Neural crest cell (in vitro differentiated cells): ENCODE results near the gene ETV3L. TPM values are rescaled to one million over a fixed set of nuclear protein-coding genes. Genes with fewer than 3 reads are reported as not detected.

ENCODE experiments used
- DNase-seq: peaks from one replicate; pipeline ENCODE4 v3.0.0; 2021; ENCODE audit warnings: low read depth, mixed read lengths, low spot score
- H3K27ac Mint-ChIP-seq: one replicate; pipeline ENCODE4 v1.8.0; 2021; ENCODE audit warnings: mild to moderate bottlenecking, mixed read lengths; ENCODE audit not compliant: unreplicated experiment
- H3K27me3 Mint-ChIP-seq: 2 replicates; pipeline ENCODE4 v1.8.0; 2021; ENCODE audit warnings: low read depth, mild to moderate bottlenecking, mixed read lengths
- H3K36me3 Mint-ChIP-seq: 2 replicates; pipeline ENCODE4 v1.8.0; 2021; ENCODE audit warnings: low read depth, mild to moderate bottlenecking, mixed read lengths
- H3K4me1 Mint-ChIP-seq: 2 replicates; pipeline ENCODE4 v1.8.0; 2021; ENCODE audit warnings: mixed read lengths
- H3K4me3 Mint-ChIP-seq: one replicate; pipeline ENCODE4 v1.8.0; 2021; ENCODE audit warnings: mild to moderate bottlenecking, mixed read lengths
- H3K9me3 Mint-ChIP-seq: 2 replicates; pipeline ENCODE4 v1.8.0; 2021; ENCODE audit warnings: mixed read lengths
- CTCF ChIP-seq: fragments of 200-600 bp; sonication (generic); conservative IDR thresholded peaks from 2 replicates; pipeline ENCODE4 v1.5.0; 2021; ENCODE audit warnings: antibody characterized with exemption, mild to moderate bottlenecking
- total RNA-seq: library from RNA; stranded (reverse); gene quantifications from 2 replicates; pipeline ENCODE4 v1.2.1, GENCODE V29; 2021

The ETV3L gene
- total RNA-seq, 1 donor from 2014 or later: 0.19 TPM

- H3K27me3 Mint-ChIP-seq: no peaks in the 10 kb centered on the region
- no peak for TF ChIP-seq CTCF
- peaks cover 11% of the 10 kb centered on the region for H3K4me1 Mint-ChIP-seq
- H3K4me3 Mint-ChIP-seq: no peak overlapping the region
- H3K9me3 Mint-ChIP-seq: no peaks in the 10 kb centered on the region
- DNase-seq: no peak
- no peak overlapping the region for H3K27ac Mint-ChIP-seq
- no peaks in the 10 kb centered on the region for H3K36me3 Mint-ChIP-seq
These were observed 11.0 kb downstream of the ETV3L start for GRCh38 chr1:157088607-157089006.

GRCh38 chr1:157087030-157087429, 12.6 kb downstream of the ETV3L start:
- peak overlapping the region; percentile 86 for H3K27ac Mint-ChIP-seq
- H3K4me3 Mint-ChIP-seq: no peak overlapping the region

GRCh38 chr1:157086299-157086698, 13.3 kb downstream of the ETV3L start:
- Mint-ChIP-seq H3K4me1 (peaks cover 12% of the 10 kb centered on the region), H3K27ac (no peak overlapping the region), H3K4me3 (no peak overlapping the region), H3K27me3 (no peaks in the 10 kb centered on the region), H3K9me3 (no peaks in the 10 kb centered on the region), H3K36me3 (no peaks in the 10 kb centered on the region)
- no peak for TF ChIP-seq CTCF
- no peak for DNase-seq

More at GRCh38 chr1:157087030-157087429, 12.6 kb downstream of the ETV3L start:
- Mint-ChIP-seq H3K9me3 (no peaks in the 10 kb centered on the region), H3K27me3 (no peaks in the 10 kb centered on the region), H3K4me1 (peaks cover 9% of the 10 kb centered on the region), H3K36me3 (no peaks in the 10 kb centered on the region)
- TF ChIP-seq CTCF: no peak
- no peak for DNase-seq

GRCh38 chr1:157085421-157085820, 14.2 kb downstream of the ETV3L start:
- no peaks in the 10 kb centered on the region for H3K27me3 Mint-ChIP-seq
- no peaks in the 10 kb centered on the region for H3K36me3 Mint-ChIP-seq
- H3K9me3 Mint-ChIP-seq: no peaks in the 10 kb centered on the region
- peaks cover 8% of the 10 kb centered on the region for H3K4me1 Mint-ChIP-seq
- H3K27ac Mint-ChIP-seq: no peak overlapping the region
- TF ChIP-seq CTCF: no peak
- no peak overlapping the region for H3K4me3 Mint-ChIP-seq
- no peak for DNase-seq

- Mint-ChIP-seq H3K36me3 (no peaks in the 10 kb centered on the region), H3K27me3 (no peaks in the 10 kb centered on the region), H3K4me1 (peaks cover 3% of the 10 kb centered on the region), H3K27ac (no peak overlapping the region), H3K4me3 (no peak overlapping the region), H3K9me3 (no peaks in the 10 kb centered on the region)
- no peak for TF ChIP-seq CTCF
- DNase-seq: no peak
These were observed 14.9 kb downstream of the ETV3L start for GRCh38 chr1:157084720-157085119.

- H3K36me3 Mint-ChIP-seq: no peaks in the 10 kb centered on the region
- H3K27me3 Mint-ChIP-seq: no peaks in the 10 kb centered on the region
- H3K4me3 Mint-ChIP-seq: no peak overlapping the region
- TF ChIP-seq CTCF: no peak
- no peak overlapping the region for H3K27ac Mint-ChIP-seq
- no peak for DNase-seq
- peaks cover 3% of the 10 kb centered on the region for H3K9me3 Mint-ChIP-seq
- peaks cover 3% of the 10 kb centered on the region for H3K4me1 Mint-ChIP-seq
These were observed 17.9 kb downstream of the ETV3L start for GRCh38 chr1:157081707-157082106.
